ENCODE results near the gene TXNDC11.

- TF ChIP-seq GABPA (tag; conservative IDR thresholded peaks at IDR 0.05; ENCODE audit: low read depth) (no peak), FOXO4 (CRISPR knock-in tag; IDR thresholded peaks at IDR 0.05) (no peak), ERF (CRISPR knock-in tag; IDR thresholded peaks at IDR 0.05) (no peak), MEF2D (tag; conservative IDR thresholded peaks at IDR 0.05; ENCODE audit: low read depth) (no peak), CTCF (IDR thresholded peaks at IDR 0.05 in 2 of 3, conservative IDR thresholded peaks at IDR 0.05 in 1 of 3; ENCODE audit: insufficient read depth in 2 of 3, low read depth in 1 of 3, low read length in 3 of 3) (no peak), ZKSCAN8 (CRISPR knock-in tag; IDR thresholded peaks at IDR 0.05) (no peak), NRF1 (conservative IDR thresholded peaks at IDR 0.05 in 1 of 2, IDR thresholded peaks at IDR 0.05 in 1 of 2) (no peak), POLR2AphosphoS2 (IDR thresholded peaks at IDR 0.05; ENCODE audit: low read length) (no peak), ZNF764 (CRISPR knock-in tag; IDR thresholded peaks at IDR 0.05; ENCODE audit: low read depth) (no peak), TARDBP (IDR thresholded peaks at IDR 0.05) (no peak), DDX20 (tag; IDR thresholded peaks at IDR 0.05; ENCODE audit: low read depth) (no peak)
Measured at GRCh38 chr16:11674818-11675560, 67.7 kb downstream of the TXNDC11 start.
